Skeletal muscle satellite cell (primary cell): ENCODE results near the gene LRRC8E.

Experiments used
- H3K27me3 ChIP-seq: 2 replicates; pipeline ENCODE4 v1.7.0; 2013; ENCODE audit warnings: low read length; ENCODE audit not compliant: control insufficient read depth, insufficient read depth
- H3K36me3 ChIP-seq: 2 replicates; pipeline ENCODE4 v1.7.0; 2013; ENCODE audit warnings: mild to moderate bottlenecking, control low read depth, low read length; ENCODE audit not compliant: insufficient read depth
- H3K4me1 ChIP-seq: 2 replicates; pipeline ENCODE4 v1.7.0; 2013; ENCODE audit warnings: low read length; ENCODE audit not compliant: control insufficient read depth, insufficient read depth
- H3K4me2 ChIP-seq: 2 replicates; pipeline ENCODE4 v1.7.0; 2013; ENCODE audit warnings: mild to moderate bottlenecking, low read length
- H3K4me3 ChIP-seq: 2 replicates; pipeline ENCODE4 v1.7.0; 2013; ENCODE audit warnings: low read length
- H3K9ac ChIP-seq: 2 replicates; pipeline ENCODE4 v1.7.0; 2013; ENCODE audit warnings: mild to moderate bottlenecking, low read depth, low read length, moderate library complexity
- H3K9me3 ChIP-seq: replicated peaks from 2 replicates; pipeline ENCODE4 v1.7.0; 2013; ENCODE audit warnings: mild to moderate bottlenecking, control low read depth, low read length

LRRC8E gene

DNA sequence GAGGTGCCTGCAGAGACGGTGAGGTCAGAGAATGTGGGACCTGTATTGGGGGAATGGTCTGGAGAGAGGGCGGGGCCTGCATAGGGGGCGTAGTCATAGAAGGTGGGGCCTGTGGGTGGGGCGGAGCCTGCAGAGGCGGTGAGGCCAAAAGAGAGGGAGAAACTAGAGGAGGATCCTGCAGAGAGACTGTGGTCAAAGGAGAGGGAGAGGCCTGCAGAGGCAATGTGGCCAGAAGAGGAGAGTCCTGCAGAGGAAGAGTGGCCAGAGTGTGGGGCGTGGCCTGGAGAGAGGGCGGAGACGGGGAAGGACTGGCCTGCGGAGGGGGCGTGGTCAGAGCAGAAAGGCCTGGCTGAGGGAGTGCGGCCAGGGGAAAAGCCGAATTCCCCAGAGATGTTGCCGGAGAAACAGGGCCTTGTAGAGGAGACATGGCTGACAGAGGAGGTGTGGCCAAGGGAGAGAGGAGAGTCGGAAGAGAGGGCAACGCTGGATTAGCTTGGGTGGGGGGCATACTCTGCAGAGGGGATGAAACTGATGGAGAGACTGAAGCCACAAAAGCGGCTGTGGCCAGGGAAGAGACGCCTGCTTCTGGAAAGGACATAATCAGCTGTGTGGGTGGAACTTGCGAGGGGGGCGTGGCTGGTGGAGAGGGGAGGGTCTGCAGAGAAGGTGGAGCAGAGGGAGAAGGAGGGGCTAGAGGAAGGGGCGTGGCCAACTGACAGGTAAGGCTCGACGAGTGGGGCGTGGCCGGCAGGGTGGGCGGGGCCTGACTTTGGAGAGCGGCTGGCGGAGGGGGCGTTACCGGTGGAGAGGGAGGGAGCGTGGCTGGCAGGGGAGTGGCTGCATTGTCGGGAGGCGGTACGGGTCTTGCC lies 16.6 kb upstream of the LRRC8E start:
- Histone ChIP-seq H3K9me3 (no peaks in the 10 kb centered on the region), H3K9ac (no peak overlapping the region), H3K4me3 (peak overlapping the region; percentile 64), H3K36me3 (no peaks in the 10 kb centered on the region), H3K4me1 (peaks cover 19% of the 10 kb centered on the region), H3K4me2 (peak overlapping the region; percentile 83), H3K27me3 (peaks cover 36% of the 10 kb centered on the region)

GRCh38 chr19:7872306-7873204 lies 15.8 kb upstream of the LRRC8E start:
- Histone ChIP-seq H3K4me1 (peaks cover 23% of the 10 kb centered on the region), H3K36me3 (no peaks in the 10 kb centered on the region), H3K9ac (no peak overlapping the region), H3K9me3 (no peaks in the 10 kb centered on the region), H3K4me3 (no peak overlapping the region), H3K4me2 (peak overlapping the region; percentile 83), H3K27me3 (peaks cover 27% of the 10 kb centered on the region)

DNA sequence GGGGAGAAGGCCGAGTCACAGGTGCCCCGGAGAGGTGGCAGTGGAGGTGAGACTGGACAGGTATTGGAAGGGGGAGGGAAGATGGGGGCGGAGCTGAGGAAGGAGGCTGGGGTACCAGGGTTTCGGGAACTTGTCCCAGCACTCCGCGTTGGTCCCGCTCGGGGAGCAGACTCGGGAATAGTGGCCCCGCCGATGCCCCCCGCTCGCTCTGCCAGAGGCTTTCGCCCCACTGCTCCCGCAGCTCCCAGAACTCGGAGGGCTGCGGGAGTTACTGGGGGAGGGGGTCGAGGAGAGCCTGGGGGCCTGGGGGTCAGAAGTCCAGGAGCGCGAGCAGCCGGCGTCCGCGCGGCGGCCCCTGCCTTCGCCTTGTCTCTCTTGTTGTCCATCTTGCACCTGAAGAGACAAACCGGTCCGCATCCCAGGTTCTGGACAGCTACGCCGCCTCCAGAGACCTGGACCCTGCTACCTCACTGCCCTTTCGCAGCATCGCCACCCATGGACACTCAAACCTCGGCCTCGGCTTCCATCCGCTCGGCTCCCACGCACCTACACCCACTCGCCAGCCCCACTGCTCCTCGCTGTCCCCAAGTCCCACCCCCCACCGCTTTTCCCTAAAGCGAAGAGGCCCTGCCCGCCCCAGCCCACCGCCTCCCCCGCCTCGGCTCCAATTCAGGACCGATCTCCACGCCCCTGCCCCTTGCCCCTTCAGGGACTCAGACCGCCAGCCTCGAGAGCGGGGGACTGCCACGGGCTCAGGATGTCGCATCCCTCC lies 14.8 kb upstream of the LRRC8E start:
- H3K4me3 ChIP-seq, result no peak overlapping the region
- peaks cover 27% of the 10 kb centered on the region for H3K27me3 ChIP-seq
- H3K9ac ChIP-seq, result no peak overlapping the region

DNA sequence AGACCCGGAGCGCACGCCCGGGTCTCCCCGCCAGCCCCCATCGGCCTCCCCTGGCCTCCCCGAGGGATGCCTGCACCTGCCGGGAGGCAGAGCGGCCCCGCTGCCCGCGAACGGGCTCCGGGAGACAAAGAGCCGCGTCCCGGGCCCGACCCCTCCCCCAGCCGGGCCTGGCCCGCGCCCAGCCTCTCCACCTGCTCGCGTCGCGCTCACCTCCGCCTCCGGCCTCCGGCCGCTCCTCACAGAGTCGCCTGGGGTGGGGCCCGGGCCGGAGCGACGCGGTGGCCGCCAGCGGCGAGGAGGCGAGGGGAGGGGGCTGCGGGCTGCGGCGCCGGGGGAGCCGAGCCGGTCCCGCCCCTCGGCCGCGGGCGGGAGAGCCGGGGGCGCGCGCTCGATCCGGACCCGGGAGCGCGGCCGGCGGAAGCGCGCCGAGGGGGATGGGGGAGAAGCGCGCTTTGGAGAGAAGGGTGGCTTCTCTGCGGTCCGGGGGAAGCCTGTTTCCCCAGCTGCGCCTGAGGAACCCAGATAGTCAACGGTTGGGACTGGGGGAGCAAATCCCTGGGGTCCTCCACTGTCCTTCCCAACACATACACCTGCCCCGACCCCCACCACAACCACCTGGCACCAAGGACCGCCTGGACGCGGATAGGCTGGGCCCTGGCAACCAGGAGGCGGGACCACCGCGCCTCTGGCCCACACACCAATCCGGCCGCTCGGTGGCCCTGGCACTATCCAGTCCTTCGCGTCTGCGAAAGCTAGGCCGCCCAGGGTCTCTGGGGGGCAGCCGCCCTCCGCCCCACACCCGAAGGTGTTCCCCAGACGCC lies 14.0 kb upstream of the LRRC8E start, which contains the start of gene PRR36:
Gene PRR36 (minus strand): TSS at position 315 of the 821 bp plus-strand sequence. CDS start 701 bp downstream, outside the sequence.
- Histone ChIP-seq H3K4me1 (peaks cover 12% of the 10 kb centered on the region), H3K27me3 (peaks cover 27% of the 10 kb centered on the region), H3K36me3 (no peaks in the 10 kb centered on the region), H3K4me3 (peak within 1 kb of the TSS; percentile 30), H3K9ac (no peak within 1 kb of the TSS), H3K4me2 (peak within 1 kb of the TSS; percentile 33), H3K9me3 (no peaks in the 10 kb centered on the region)

More for the DNA sequence above, 14.8 kb upstream of the LRRC8E start:
- H3K4me2 ChIP-seq, result no peak overlapping the region
- H3K36me3 ChIP-seq, result no peaks in the 10 kb centered on the region
- peaks cover 20% of the 10 kb centered on the region for H3K4me1 ChIP-seq
- no peaks in the 10 kb centered on the region for H3K9me3 ChIP-seq

DNA sequence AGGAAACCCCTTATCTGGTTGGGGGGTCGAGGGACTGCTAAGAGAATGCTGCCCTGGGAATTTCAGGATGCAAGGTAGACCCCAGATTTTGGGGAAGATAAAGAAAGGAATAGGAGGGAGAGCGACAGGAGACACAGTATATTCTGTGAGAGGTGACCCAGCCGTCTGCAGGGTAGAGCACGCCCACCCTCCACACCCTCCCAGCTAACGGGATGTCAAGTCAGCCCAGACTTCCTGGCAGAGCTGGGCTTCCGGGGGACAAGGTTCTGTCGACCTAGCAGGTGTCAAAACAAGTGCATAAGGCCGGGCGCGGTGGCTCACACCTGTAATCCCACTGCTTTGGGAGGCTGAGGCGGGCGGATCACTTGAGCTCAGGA lies 13.4 kb upstream of the LRRC8E start:
- no peak overlapping the region for H3K9ac ChIP-seq
- no peaks in the 10 kb centered on the region for H3K9me3 ChIP-seq
- H3K4me3 ChIP-seq, result no peak overlapping the region
- H3K4me1 ChIP-seq, result peaks cover 8% of the 10 kb centered on the region
- H3K27me3 ChIP-seq, result peaks cover 27% of the 10 kb centered on the region
- H3K4me2 ChIP-seq, result no peak overlapping the region
- H3K36me3 ChIP-seq, result no peaks in the 10 kb centered on the region

- H3K27me3 ChIP-seq, result peaks cover 27% of the 10 kb centered on the region
- H3K4me2 ChIP-seq, result no peak overlapping the region
Measured at GRCh38 chr19:7877249-7877836, 11.0 kb upstream of the LRRC8E start.

DNA sequence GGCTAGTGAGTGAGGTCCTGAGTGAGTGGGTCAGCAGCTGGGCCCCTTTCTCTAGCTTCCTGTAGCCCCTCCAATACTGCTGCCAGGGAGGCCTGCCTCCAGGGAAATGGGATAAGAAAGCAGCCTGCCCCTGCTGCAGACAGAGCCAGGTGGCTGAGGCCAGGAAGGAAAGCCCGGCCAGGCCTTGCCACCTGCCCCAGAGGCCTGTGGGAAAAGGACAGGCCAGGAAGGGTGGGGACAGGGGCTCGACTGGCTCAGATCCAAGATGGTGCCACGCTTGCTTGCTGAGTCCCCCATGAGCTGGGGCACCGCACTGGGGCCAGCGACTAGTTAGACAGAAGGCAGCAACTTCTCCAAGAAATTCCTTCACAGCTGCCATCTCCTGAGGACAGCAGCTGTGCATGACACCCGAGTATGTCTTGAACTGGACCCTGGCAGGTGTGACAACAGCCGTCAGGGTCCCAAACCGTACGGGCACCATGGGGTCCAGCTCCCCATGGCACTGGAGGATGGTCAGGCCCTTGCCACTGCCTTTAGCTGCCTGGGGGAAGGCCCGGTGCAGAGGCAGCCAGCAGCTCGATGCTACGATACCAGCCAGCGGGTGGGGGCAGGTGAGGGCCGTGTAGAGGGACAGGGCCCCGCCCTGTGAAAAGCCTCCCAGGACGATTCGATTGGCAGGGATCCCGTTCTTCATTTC lies 9.1 kb upstream of the LRRC8E start:
- H3K4me3 ChIP-seq, result no peak overlapping the region
- H3K4me2 ChIP-seq, result no peak overlapping the region
- H3K27me3 ChIP-seq, result peaks cover 10% of the 10 kb centered on the region
- no peak overlapping the region for H3K9ac ChIP-seq
- H3K9me3 ChIP-seq, result no peaks in the 10 kb centered on the region
- H3K36me3 ChIP-seq, result no peaks in the 10 kb centered on the region
- H3K4me1 ChIP-seq, result peaks cover 4% of the 10 kb centered on the region

More at GRCh38 chr19:7877249-7877836, 11.0 kb upstream of the LRRC8E start:
- Histone ChIP-seq H3K36me3 (no peaks in the 10 kb centered on the region), H3K9me3 (no peaks in the 10 kb centered on the region), H3K4me3 (no peak overlapping the region), H3K4me1 (peaks cover 4% of the 10 kb centered on the region), H3K9ac (no peak overlapping the region)

GRCh38 chr19:7879836-7880235 lies 8.5 kb upstream of the LRRC8E start:
- Histone ChIP-seq H3K4me3 (no peak overlapping the region), H3K36me3 (no peaks in the 10 kb centered on the region), H3K27me3 (peaks cover 5% of the 10 kb centered on the region), H3K9me3 (no peaks in the 10 kb centered on the region), H3K4me2 (no peak overlapping the region), H3K9ac (no peak overlapping the region), H3K4me1 (peaks cover 4% of the 10 kb centered on the region)

DNA sequence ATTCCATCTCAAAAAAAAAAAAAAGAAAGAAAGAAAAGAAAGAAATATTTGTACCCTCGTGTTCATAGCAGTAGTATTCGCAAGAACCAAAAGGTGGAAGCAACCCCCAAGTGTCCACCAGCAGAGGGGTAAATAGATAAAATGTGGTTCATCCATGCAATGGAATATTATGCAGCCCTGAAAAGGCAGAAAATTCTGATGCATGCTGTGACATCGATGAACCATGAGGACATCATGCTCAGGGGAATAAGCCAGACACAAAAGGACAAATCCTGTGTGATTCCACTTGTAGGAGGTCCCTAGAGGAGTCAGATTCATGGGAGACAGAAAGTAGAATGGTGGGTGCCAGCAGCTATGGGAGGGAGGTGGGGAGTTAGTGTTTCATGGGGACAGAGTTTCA lies 6.4 kb upstream of the LRRC8E start:
- no peak overlapping the region for H3K4me3 ChIP-seq

DNA sequence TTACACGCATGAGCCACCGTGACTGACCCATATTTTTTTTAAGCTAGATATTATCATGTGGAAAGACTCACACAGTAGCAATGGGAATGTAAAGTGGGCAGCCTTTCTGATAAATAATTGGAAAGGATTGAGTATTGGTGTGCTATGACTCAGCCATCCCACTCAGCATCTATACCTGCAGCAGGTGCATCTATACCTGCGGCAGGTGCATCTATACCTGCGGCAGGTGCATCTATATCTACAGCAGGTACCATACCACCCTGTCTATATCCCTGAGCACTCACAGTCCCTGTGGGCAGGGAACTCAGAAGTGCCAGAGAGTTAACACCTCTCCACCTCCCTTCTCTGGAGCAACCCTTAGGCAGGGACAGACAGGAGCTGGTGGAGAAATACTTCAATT lies 5.2 kb upstream of the LRRC8E start:
- Histone ChIP-seq H3K9me3 (no peaks in the 10 kb centered on the region), H3K4me3 (no peak overlapping the region), H3K9ac (no peak overlapping the region), H3K36me3 (no peaks in the 10 kb centered on the region), H3K27me3 (no peaks in the 10 kb centered on the region), H3K4me1 (peaks cover under 1% of the 10 kb centered on the region), H3K4me2 (no peak overlapping the region)

More for the DNA sequence above, 6.4 kb upstream of the LRRC8E start:
- no peaks in the 10 kb centered on the region for H3K9me3 ChIP-seq
- H3K9ac ChIP-seq, result no peak overlapping the region
- no peaks in the 10 kb centered on the region for H3K36me3 ChIP-seq
- H3K27me3 ChIP-seq, result no peaks in the 10 kb centered on the region
- H3K4me1 ChIP-seq, result peaks cover 4% of the 10 kb centered on the region
- H3K4me2 ChIP-seq, result no peak overlapping the region
